ENCODE data around the gene PPP2R2C.

The PPP2R2C gene

DNA sequence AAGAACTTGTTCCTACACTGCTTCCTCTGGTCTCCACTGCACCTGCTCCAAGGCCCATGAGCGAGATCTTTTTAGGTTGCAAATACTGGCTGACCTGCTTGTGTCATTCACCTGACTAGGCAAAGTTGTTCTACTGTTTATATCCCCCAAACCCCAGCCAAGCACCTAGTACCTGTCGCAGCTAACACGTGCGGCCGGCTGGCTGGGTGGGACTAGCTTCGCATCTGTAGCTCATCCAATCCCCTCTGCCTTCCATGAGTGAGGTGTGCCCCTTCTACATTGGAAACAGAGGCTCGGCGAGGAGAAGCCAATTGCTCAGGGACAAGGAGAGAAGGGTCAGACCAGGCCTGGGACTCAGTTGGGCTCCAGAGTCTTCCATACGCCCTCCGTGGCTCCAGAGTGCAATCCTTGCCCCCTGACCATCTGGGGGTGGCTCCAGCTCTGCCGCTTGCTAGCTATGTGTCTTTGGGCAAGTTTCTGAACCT, 116.3 kb downstream of the PPP2R2C start:
- CTCF ChIA-PET = no interaction called here
- TF ChIP-seq, protein P1, sequence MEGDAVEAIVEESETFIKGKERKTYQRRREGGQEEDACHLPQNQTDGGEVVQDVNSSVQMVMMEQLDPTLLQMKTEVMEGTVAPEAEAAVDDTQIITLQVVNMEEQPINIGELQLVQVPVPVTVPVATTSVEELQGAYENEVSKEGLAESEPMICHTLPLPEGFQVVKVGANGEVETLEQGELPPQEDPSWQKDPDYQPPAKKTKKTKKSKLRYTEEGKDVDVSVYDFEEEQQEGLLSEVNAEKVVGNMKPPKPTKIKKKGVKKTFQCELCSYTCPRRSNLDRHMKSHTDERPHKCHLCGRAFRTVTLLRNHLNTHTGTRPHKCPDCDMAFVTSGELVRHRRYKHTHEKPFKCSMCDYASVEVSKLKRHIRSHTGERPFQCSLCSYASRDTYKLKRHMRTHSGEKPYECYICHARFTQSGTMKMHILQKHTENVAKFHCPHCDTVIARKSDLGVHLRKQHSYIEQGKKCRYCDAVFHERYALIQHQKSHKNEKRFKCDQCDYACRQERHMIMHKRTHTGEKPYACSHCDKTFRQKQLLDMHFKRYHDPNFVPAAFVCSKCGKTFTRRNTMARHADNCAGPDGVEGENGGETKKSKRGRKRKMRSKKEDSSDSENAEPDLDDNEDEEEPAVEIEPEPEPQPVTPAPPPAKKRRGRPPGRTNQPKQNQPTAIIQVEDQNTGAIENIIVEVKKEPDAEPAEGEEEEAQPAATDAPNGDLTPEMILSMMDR (conservative IDR thresholded peaks at IDR 0.05; ENCODE audit: low read depth) = no peak
- no peak overlapping the region for H3K27ac ChIP-seq
- POLR2A ChIA-PET (ENCODE audit: low non-redundant PET) = no interaction called here
- no peak for DNase-seq (ENCODE audit: low spot score)

DNA sequence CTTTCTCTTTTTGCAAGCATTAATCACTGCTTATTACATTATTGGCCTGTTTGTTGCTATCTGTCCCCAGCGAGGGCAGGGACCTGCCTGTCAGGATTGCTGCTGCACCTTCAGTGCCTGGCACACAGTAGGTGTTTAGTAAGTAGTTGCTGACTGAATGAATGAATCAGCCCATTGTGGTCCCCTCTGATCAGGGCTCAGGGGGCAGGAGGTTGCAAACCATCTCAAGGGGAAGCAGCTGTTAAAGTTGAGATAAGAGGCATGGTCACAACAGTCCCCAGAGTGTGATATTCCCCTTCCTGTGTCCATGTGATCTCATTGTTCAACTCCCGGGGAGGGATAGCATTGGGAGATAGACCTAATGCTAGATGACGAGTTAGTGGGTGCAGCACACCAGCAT, 117.4 kb downstream of the PPP2R2C start:
- no peak overlapping the region for H3K27ac ChIP-seq
- DNase-seq (ENCODE audit: low spot score) = no peak
- ChIA-PET POLR2A (ENCODE audit: low non-redundant PET) (no interaction called here), CTCF (no interaction called here)
- TF ChIP-seq, protein P1 (conservative IDR thresholded peaks at IDR 0.05; ENCODE audit: low read depth) = no peak

DNA sequence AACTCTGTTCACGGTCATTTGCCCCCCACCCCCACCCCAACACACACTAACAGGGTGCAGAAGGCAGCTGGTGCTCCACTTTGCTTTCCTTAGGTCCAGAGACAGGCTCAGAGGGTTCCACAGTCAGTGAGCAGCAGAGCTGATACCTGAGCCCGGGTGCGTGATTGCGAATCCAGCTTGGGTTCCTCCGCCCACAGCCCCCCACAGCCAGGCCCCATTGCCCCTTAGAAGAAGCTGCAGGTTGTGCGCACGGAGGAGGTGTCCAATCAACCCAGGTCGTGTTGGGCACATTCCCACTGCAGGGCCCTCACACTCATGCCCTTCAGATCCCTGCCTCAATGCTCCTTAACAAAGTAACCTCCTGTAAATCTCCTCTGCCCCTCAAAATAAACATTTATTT, 117.8 kb downstream of the PPP2R2C start:
- no peak overlapping the region for H3K27ac ChIP-seq
- TF ChIP-seq, protein P1 (conservative IDR thresholded peaks at IDR 0.05; ENCODE audit: low read depth) = no peak
- no peak for DNase-seq (ENCODE audit: low spot score)
- POLR2A ChIA-PET (ENCODE audit: low non-redundant PET) = no interaction called here
- CTCF ChIA-PET = no interaction called here

DNA sequence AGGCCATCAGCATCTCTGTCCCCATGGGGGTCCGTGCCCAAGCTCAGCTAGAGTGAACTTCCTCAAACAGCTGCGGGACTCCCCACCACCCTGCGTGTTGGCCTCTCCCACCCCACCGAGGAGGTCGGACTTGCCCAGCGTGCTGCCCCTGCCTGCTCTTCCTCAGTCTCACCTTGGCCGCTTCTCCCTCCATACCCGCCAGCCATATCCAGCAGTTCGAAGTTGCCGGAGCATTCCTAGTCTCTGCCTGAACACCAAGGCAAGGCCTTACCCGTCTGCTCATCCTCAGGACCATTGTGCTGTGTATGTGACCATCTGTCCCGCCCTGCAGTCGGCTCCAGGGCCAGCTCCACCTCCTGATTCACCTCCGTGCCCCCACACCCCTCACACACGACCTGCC, 118.3 kb downstream of the PPP2R2C start:
- TF ChIP-seq, protein P1 (conservative IDR thresholded peaks at IDR 0.05; ENCODE audit: low read depth) = no peak
- DNase-seq (ENCODE audit: low spot score) = no peak
- ChIA-PET POLR2A (ENCODE audit: low non-redundant PET) (no interaction called here), CTCF (no interaction called here)
- H3K27ac ChIP-seq = no peak overlapping the region

DNA sequence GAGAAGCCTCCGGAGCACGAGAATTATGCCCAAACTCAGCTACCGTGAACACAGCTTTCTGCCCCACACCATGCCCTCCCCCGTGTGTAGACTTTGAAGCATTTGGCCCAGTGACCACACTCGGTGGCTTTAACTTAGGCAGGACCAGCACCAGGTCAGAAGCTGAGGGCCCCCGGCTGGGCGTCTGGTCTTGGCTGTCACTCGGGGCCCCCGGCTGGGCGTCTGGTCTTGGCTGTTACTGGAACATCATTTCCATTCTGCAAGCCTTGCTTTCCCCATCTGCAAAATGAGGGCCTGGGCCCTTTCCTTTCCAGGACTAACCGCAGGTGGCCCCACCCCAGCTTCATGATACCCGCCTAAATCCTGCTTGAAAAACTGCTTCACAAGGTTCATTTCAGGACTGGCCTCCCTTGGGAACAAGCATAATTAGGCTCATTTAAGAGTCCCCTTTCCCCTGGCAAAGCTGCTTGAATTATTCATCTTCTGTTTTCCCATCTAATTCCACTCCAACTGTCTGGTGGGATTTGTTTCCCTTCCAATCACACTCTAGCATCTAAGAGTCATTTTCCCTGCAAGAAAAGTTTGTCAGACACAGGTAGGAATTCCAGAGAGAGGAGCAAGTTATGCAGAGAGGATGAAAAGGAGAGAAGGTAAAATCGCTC, 120.3 kb downstream of the PPP2R2C start:
- H3K27ac ChIP-seq = no peak overlapping the region
- ChIA-PET POLR2A (ENCODE audit: low non-redundant PET) (no interaction called here), CTCF (interaction anchor here (0.5 kb wide), 1 partner anchor 9 kb away, joined by 3 read pairs; no protein-coding TSS in a partner anchor)
- TF ChIP-seq, protein P1 (conservative IDR thresholded peaks at IDR 0.05; ENCODE audit: low read depth) = no peak
- DNase-seq (ENCODE audit: low spot score) = no peak

DNA sequence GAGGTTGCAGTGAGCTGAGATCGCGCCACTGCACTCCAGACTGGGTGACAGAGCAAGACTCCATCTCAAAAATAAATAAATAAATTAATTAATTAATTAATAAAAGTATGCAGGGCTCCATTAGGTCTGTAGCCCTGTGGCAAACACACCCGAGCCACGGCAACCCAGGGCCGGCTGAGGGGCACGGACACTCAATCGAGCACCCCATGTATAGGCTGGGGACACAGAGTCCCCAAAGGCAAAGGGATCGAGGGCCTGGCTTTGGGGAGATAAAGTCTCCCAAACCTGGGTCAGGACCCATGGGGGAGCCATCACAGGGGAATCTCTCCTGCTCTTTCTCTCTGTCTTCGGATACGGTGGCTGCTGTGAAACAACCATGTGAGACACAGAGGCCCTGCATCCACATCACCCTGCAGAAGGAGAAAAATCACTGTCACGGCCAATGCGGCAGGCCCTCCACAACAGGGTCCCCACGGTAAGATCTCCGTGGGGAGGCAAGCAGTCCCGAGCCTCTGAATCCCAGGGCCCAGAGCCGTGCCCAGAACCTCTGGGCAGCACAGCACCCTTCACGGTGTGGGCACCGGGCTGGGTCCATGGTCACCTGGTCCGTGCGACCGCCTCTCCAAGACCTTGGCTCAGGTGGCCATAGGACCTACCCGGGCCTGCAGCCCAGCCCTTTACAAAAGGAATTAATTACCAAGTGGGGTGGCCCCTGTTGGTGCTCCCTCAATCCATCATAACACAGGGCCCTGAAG, 121.0 kb downstream of the PPP2R2C start:
- no peak overlapping the region for H3K27ac ChIP-seq
- ChIA-PET CTCF (no interaction called here), POLR2A (ENCODE audit: low non-redundant PET) (no interaction called here)
- DNase-seq (ENCODE audit: low spot score) = no peak
- TF ChIP-seq, protein P1 (conservative IDR thresholded peaks at IDR 0.05; ENCODE audit: low read depth) = no peak

All from RWPE1 (cell line).